ENCODE results near the gene CEP170.
"Not testable (repeated sequence)": the region's sequence is repeated elsewhere in the genome, so short reads cannot be mapped to it uniquely, and the experiment has no call there.

The CEP170 gene

DNA sequence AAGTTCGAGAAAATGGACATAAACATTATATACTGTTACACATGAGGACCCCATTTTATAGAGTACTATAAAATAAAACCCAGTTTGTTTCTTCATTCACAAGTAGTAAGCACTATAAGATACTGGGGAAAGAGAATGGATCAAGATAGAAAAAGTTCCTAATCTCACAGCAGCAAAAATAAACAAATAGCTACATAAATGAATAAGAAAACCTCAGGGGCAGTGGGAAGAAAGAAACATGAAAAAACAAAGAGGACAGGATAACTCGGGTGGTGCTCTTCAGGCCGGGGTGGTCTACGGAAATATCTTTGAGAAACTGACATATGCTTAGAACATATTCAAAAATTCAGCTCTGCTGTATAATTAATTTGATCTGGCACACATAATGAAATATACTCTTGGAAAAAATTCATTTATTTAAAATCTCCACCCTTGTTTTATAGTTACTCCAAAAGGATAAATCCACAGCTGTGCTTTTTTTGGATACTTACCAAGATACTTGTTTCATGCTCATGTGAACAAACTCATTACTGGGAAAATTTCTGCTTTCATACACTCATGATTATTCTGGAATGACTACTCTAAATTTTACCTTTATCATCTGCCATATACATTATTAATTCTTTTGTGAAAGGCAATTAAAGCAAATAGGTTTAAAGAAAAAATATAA is 20.0 kb downstream of the CEP170 start:
- no peak for DNase-seq (ENCODE audit: low read depth in 3 of 3)

DNA sequence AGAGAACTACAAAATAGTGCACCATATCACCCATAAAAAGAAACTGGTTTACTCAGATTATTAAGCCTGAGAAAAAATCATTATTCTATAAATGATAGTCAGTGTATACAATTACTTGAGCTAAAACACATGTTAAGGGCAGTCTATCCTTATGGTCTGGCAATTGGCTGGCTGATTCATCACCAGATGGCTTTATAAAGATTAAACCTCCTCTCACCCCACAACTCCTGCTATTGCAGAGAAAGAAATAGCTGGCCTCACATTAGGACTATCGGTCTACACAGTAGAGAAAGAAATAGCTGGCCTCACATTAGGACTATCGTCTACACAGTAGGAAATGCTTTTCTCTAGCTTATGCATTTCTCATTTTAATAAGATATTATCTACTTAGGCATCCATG is 21.2 kb downstream of the CEP170 start:
- DNase-seq (ENCODE audit: low read depth in 3 of 3): no peak

DNA sequence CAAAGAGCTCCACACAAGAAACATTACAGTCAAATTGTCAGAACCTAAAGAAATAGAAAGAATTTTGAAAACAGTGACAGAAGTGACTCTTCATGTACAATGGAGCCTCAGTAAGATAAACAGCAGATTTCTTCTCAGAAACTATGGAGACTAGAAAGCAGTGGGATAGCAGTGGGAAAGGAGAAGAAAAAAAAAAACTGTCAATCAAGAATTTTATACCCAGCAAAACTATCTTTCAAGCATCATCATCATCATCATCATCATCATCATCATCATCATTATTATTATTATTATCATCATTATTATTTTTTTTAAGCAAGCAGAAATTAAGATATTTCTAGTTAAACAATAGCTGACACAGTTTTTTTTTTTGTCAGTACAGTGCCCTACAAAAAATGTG is 24.2 kb downstream of the CEP170 start:
- DNase-seq (ENCODE audit: low read depth in 3 of 3): no peak

DNA sequence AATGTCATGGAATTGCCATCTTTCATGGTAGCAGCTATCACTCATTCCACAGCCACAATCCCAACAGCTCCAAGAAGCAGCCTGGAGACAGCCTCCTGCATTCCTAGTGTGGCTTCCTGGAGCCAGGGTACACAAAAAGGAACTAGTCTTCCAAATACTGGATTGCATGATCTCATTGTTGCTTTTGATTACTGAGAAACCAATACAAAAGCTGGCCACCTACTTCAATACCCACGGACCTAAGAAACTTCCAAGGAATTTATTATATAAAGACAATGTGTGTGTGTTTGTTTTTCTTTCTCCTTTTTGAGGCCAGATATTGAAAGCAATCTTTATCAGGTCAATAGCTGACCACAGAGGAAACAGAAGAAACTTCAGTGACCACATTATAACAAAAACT is 25.6 kb downstream of the CEP170 start:
- no peak for DNase-seq (ENCODE audit: low read depth in 3 of 3)

DNA sequence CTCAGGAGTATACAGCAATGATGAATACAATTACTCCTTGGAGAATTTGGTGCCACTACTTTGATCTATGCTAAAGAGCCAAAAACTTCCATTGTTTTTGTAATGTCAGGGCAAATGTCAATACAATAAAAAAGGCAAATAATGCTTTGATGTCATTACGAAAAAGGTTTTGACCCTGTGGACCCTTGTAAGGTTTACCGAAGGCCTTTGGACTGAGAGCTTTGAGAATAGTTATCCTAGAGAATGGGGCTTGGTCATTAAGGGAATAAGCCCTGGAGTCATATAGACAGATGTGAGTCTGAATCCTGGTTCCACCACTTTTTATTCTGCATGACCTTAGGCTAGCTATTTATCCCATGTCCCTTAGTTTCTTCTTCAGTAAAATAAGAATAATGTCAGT is 27.5 kb downstream of the CEP170 start:
- no peak for DNase-seq (ENCODE audit: low read depth in 3 of 3)

DNA sequence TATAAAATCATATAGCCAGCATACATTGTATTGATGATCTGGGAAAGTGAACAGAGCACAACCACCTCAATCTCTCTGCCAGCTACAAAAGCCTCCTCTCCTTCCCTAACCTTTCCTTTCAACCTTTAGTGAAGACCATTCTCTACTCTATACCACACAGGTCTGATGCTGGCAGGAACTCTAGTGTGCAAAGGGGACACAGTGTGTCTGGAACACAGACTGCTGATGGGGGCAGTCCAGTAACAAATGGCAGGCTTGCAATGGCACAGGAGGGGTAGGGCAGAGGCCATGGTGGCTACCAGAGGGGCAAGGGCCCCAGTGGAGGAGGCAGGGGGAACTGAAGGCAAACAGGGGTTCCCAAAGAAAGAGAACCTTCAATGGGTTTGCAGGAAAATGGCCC is 37.0 kb downstream of the CEP170 start:
- no peak for DNase-seq (ENCODE audit: low read depth in 3 of 3)

DNA sequence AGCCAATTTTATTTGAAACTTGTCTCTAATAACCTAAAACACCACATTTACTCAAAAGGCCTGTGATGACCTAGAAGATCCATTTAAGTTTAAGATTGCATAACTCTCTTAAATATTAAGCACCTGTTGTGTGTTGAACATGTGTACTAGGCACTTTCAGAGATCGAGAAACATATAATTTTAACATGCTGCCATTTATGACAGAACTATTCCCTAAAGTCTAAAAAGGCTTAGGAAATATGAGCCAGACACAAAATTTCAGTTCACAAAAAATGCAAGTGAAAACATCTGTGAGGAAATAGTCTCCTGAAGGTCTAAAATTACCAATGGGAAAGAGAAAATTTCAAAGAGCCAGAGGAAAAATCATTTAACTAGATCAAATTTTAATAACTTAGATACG is 37.7 kb downstream of the CEP170 start:
- DNase-seq (ENCODE audit: low read depth in 3 of 3): no peak

DNA sequence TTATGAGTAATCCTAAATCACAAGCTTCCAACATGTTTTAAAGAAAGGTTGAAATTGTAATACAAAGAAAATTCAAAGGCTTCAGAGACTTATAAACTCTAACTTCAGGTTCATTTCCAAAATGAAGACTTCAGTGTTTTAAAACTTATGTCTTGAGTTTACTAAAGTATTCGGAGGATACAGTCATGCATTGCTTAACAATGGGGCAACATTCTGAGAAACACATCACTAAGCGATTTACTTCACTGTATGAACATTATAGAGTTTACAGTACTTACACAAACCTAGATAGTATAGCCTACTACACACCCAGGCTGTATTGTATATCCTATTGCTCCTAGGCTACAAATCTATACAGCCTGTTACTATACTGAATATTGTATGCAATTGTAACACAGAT is 38.3 kb downstream of the CEP170 start:
- DNase-seq (ENCODE audit: low read depth in 3 of 3): no peak

DNA sequence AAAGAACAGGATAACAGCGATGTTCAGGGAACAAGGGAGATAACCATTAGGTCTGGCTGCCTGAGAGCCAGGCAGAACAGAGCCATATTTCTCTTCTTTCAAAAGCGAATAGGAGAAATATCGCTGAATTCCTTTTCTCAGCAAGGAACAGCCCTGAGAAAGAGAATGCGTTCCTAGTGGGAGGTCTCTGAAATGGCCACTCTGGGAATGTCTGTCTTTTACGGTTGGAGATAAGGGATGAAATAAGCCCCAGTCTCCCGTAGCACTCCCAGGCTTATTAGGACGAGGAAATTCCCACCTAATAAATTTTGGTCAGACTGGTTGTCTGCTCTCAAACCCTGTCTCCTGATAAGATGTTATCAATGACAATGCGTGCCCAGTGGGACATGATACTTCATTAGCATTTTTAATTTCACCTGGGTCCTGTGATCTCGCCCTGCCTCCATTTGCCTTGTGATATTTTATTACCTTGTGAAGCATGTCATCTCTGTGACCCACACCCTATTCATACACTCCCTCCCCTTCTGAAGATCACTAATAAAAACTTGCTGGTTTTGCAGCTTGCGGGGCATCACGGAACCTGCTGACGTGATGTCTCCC is 39.7 kb downstream of the CEP170 start:
- not testable (repeated sequence) for DNase-seq (ENCODE audit: low read depth in 3 of 3)

DNA sequence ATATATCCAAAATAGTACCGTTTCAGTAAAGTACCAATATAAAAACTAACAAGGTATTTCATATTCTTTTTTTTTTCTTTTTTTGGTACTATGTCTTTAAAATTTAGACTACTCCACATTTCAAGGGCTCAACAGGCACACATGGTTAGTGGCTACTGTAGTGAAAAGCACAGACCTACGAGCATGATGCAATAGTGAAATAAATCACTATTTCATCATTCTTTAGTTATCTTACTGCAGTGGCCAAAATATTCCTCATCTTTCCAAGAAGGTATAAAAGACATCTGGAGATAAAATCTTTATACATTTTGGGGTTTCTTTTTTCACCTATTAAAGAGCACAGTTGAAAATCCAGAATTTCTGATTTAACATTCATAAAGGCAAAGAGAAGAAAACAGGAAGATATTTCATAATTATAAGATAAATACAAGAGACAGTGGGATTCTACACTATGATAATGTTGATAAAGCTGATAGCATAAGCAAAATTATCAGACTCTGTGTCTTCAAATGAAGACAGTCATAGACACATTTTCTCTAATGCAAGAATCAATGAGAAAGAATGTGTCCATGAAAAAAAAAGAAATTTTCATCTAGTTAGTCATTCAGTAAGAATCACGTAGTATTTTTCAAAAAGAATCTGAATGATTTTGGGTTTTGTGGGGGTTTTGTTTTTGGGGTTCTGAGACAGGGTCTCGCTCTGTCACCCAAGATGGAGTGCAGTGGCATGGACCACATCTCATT is 41.9 kb downstream of the CEP170 start:
- DNase-seq (ENCODE audit: low read depth in 3 of 3): no peak

DNA sequence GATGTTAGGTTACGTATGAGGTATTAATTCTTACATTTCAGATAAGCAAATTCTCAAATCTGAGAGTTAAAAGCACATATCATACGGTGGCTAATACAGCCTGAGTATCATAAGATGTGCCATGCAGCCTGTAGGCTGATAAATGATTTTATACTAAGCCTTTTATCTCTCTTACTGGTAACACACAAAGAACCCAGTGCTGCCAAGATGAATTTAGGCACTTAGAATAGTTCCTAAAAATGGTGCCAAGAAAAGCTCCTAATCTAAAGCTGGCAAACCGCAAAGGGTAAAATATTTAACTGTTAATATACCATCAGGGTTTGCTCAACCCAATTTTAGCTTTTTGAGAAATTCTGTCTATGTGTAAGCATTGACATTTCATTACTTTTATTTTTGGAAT is 43.1 kb downstream of the CEP170 start:
- DNase-seq (ENCODE audit: low read depth in 3 of 3): not testable (repeated sequence)

DNA sequence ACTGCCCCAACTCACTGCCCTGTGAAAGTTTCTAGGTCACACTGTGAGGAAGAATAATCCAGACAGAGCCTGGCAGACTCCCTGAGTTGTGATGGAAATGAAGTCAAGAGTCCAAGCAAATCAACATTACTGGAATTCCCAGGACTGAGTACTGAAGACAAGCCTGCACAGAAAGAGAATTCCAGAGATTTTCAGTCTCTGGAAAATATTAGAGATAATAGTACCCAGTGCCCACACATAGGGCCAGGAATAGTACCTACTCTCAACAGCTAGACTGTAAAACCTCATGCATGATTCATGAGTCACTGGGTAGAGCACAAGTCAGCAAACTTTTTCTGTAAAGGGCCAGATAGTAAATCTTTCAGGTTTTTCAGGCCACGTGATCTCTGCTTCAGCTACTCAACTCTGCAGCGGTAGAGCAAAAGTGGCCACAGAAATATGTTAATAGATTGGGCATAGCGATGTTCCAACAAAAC is 50.0 kb downstream of the CEP170 start:
- DNase-seq (ENCODE audit: low read depth in 3 of 3): not testable (repeated sequence)

DNA sequence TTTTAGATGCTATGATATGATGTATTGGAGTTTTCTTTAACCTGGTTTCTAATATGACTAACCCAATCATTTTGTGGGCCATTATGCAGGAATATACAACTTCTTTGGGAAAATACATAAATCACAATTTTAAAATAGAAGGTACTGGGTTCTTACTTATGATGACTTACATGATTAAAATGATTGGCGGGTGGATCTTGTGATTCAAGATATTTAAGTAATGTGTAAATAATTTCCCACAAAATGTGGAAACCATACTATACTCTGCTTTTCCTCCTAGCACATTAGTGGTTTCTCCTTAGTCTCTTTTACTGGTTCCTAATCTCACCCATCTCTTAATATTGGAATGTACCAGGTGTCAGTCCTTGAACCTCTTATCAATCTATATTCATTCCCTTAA is 50.7 kb downstream of the CEP170 start:
- not testable (repeated sequence) for DNase-seq (ENCODE audit: low read depth in 3 of 3)

DNA sequence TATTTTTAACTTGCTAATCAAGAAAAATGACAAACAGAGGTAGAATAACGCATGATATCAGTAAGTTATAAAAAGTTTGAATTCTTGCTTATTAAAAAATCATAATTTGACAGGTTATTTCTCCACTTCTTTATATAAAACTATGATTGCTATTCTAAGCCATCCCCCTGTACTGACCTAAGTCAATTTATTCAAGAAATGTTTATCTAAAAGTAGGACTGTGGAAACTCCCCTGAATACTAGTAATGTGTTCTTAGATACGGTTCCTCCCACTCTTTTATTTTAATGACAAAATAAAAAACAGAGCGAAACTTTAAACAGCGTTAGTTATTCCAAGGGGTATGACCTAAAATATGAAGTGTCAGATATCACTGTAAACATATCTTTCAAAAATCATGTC is 51.9 kb downstream of the CEP170 start:
- not testable (repeated sequence) for DNase-seq (ENCODE audit: low read depth in 3 of 3)

DNA sequence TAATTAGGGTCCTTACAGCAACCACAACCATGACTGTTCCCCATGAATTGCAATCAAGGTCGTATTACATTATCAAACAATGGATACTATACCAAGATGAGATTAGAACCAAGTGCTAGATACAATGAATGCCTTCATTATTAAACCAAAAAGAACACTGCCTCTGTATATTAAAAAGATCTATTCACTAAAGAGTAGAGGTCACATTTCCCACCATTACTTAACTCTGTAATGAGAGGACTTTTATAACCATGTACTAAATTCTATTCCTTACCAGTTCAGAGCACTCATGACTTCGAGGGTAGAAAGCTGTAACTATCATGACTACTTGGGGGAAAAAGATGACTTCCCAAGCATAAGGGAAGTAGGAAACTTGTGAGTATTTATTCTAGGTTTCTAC is 53.8 kb downstream of the CEP170 start:
- not testable (repeated sequence) for DNase-seq (ENCODE audit: low read depth in 3 of 3)

DNA sequence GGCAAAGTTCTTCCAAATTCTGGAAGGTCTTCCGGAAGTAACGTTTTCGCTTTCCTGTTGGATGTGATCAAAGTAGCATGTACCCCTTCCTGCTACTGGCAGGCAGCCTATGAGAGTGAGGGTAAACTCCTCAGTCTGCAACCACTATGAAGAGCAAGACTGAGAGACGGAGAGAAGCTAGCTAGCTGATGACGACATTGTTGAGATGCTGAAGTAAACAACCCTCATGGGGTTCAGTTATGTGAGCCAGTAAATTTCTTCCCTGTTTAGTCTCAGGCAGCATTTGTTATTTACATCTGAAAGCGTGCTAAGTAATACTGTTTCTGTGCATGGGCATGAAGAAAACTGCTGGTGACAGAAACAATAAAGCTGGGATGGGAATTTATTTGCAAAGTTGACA is 57.6 kb downstream of the CEP170 start:
- not testable (repeated sequence) for DNase-seq (ENCODE audit: low read depth in 3 of 3)

DNA sequence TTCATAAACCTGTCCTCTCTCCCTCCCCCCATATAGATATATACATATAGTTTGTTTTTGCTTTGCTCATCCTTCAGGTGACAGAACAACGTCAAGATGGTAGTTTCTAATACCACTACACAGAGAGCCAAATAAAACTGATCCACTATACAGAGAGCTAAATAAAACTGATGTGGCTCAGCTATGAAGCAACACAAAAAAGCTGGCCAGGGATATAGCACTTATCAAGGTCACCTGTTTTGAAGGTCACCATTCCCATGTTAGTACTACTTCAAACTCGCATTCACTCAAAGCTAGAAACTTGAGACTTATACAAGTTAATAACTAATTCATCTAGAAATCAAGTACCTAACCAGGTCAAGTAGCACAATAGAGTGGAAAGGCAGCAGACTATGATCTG is 61.8 kb downstream of the CEP170 start:
- DNase-seq (ENCODE audit: low read depth in 3 of 3): not testable (repeated sequence)

DNA sequence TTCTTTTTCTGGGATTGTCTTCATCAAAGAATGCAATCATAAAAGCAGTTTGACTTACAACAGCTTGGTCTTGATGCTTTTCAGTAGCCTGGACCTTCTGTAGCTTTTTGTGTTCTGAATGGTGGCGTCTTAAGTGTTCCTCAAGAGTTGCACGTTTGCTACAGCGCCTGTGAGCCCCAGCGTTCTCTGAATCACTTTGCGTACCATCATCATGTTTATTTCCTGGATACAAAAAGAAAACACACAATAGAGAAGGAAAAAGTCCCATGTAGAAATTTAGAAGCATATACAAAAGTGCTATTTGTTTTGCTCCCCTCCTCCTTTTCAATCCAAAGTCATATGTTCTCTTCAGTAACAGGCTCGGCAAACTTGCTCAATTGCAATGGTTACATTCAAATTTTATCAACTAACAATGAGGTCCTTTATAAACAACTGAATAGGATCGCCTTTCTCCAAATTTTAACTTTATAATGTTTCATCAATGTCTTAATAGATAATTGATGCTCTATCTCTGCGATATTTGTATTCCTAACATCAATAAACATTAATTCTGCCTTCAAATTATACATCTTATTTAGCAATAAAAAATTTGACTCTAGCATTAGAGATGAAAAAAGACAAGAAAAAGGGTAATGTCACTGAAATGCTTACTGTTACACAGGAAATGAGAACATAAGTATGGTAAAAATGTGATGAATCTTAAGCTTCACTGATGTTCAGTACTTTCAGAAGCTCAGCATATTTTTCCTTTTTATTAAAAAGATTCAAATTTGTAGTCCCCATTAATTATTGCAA is 68.7 kb downstream of the CEP170 start:
- not testable (repeated sequence) for DNase-seq (ENCODE audit: low read depth in 3 of 3)

DNA sequence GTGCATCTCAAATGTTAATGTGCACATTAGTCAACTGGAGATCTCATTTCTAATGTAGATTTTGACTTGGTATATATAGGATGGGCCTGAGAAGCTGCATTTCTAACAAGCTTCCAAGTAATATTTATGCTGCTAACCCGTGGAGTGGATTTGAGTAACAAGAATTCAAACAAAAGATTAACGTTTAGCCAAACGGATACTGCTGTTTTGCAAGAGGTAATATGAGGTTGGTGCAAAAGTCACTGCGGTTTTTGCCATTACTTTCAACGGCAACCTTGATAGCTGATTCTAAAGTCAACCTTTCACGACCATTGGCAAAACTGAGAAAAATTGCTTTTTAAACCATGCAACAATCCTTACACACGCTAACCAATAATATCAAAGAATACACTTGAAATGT is 70.3 kb downstream of the CEP170 start:
- DNase-seq (ENCODE audit: low read depth in 3 of 3): not testable (repeated sequence)

DNA sequence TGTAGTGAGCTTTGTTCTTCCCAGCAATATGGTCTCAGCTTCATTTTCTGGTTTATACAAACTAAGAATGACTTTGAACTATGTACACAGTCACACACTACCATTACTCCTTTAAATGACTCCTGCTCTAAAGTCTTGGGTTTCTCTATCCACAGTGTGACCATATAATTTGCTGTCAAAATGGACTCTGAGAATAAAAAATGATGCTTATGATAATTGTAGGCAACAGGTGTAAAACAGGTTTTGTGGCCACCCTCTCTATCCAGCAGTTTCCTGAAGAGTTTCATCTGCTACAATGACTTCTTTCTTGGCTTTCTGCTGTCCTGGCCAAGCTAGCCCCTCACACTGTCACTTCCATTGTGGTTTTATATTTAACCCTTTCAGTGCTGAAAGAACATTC is 71.4 kb downstream of the CEP170 start:
- not testable (repeated sequence) for DNase-seq (ENCODE audit: low read depth in 3 of 3)

DNA sequence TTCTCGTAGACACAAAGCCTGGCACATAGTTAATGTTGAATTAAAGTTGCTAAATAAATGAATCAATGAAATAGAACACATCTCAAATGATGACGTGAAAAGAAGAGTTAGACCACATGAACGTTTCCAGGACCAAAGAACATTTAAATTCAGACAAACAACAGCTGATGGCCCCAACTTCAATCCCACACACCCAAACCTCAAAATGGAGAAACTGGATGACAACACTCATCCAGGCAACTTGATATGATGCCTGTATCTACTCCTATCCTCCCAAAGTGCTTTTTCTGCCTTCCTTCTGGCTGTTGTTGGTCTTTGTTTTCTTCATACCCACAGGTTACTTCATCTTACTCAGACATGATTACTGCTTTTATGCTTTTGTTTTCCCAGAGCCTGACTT is 71.9 kb downstream of the CEP170 start:
- DNase-seq (ENCODE audit: low read depth in 3 of 3): not testable (repeated sequence)

DNA sequence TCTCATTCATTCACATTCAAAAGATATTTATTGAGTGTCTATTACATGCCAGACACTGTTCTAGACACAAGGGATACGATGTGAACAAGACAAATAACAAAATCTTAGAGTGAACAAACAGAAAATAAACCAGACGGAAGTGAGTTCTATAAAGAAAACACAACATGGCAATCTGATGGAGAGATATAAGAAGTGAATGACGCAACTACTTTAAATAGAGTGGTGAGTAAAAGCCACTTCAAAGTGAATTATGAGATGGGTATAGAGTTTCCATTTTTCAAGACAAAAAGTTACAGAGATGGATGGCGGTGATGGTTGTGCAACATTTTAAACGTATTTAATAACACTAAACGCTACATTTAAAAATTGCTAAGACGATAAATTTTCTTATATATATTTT is 75.4 kb downstream of the CEP170 start:
- DNase-seq (ENCODE audit: low read depth in 3 of 3): no peak

All from stimulated activated CD4-positive, alpha-beta T cell treated with anti-CD3 and anti-CD28 coated beads, TNF-alpha, amount 100 ng/mL, for 48 hours (primary cell).